ENCODE data around the gene IFIT3. TPM values are rescaled to one million over a fixed set of nuclear protein-coding genes. Genes with fewer than 3 reads are reported as not detected.

The IFIT3 gene
- total RNA-seq, 2 donors from 2014 or later, result 0.42 TPM; not detected in 1

- H3K4me3 Mint-ChIP-seq, result no peak overlapping the region
- no peak for TF ChIP-seq CTCF (conservative IDR thresholded peaks at IDR 0.05)
- no peak overlapping the region for H3K4me3 ChIP-seq (ENCODE audit: low read length)
- no peaks in the 10 kb centered on the region for H3K27me3 Mint-ChIP-seq (ENCODE audit: insufficient read depth)
- H3K27ac Mint-ChIP-seq, result no peak overlapping the region
- H3K4me1 ChIP-seq (ENCODE audit: control insufficient read depth, insufficient read depth, low read length), result peaks cover 12% of the 10 kb centered on the region
- H3K9ac ChIP-seq (ENCODE audit: extremely low read depth, low read length, poor library complexity, severe bottlenecking), result no peak overlapping the region
- no peak overlapping the region for H3K27ac ChIP-seq (ENCODE audit: low read depth, low read length)
- no peaks in the 10 kb centered on the region for H3K36me3 ChIP-seq (ENCODE audit: control insufficient read depth, insufficient read depth, low read length)
- H3K9me3 ChIP-seq (ENCODE audit: control insufficient read depth, low read length), result no peaks in the 10 kb centered on the region
- no peaks in the 10 kb centered on the region for H3K27me3 ChIP-seq (ENCODE audit: control insufficient read depth, insufficient read depth, low read length, poor library complexity, severe bottlenecking)
- DNase-seq, result no peak
- peaks cover 1% of the 10 kb centered on the region for H3K9me3 Mint-ChIP-seq
- no peaks in the 10 kb centered on the region for H3K36me3 Mint-ChIP-seq (ENCODE audit: low read depth)
- H3K4me1 Mint-ChIP-seq, result peaks cover 21% of the 10 kb centered on the region
Measured at GRCh38 chr10:89360157-89360556, 32.4 kb downstream of the IFIT3 start.

- H3K4me3 ChIP-seq (ENCODE audit: low read length), result no peak overlapping the region
- peaks cover 5% of the 10 kb centered on the region for H3K4me1 ChIP-seq (ENCODE audit: control insufficient read depth, insufficient read depth, low read length)
- H3K4me1 Mint-ChIP-seq, result peaks cover 18% of the 10 kb centered on the region
- H3K36me3 Mint-ChIP-seq (ENCODE audit: low read depth), result no peaks in the 10 kb centered on the region
- H3K4me3 Mint-ChIP-seq, result no peak overlapping the region
- H3K36me3 ChIP-seq (ENCODE audit: control insufficient read depth, insufficient read depth, low read length), result no peaks in the 10 kb centered on the region
- H3K9me3 ChIP-seq (ENCODE audit: control insufficient read depth, low read length), result no peaks in the 10 kb centered on the region
- no peak overlapping the region for H3K9ac ChIP-seq (ENCODE audit: extremely low read depth, low read length, poor library complexity, severe bottlenecking)
- no peak overlapping the region for H3K27ac Mint-ChIP-seq
- DNase-seq, result no peak
- no peak overlapping the region for H3K27ac ChIP-seq (ENCODE audit: low read depth, low read length)
- peaks cover 12% of the 10 kb centered on the region for H3K9me3 Mint-ChIP-seq
- H3K27me3 ChIP-seq (ENCODE audit: control insufficient read depth, insufficient read depth, low read length, poor library complexity, severe bottlenecking), result no peaks in the 10 kb centered on the region
- no peaks in the 10 kb centered on the region for H3K27me3 Mint-ChIP-seq (ENCODE audit: insufficient read depth)
- no peak for TF ChIP-seq CTCF (conservative IDR thresholded peaks at IDR 0.05)
Measured at GRCh38 chr10:89362929-89363328, 35.1 kb downstream of the IFIT3 start.

- Histone ChIP-seq H3K27me3 (ENCODE audit: control insufficient read depth, insufficient read depth, low read length, poor library complexity, severe bottlenecking) (no peaks in the 10 kb centered on the region), H3K9ac (ENCODE audit: extremely low read depth, low read length, poor library complexity, severe bottlenecking) (no peak overlapping the region), H3K36me3 (ENCODE audit: control insufficient read depth, insufficient read depth, low read length) (no peaks in the 10 kb centered on the region), H3K9me3 (ENCODE audit: control insufficient read depth, low read length) (no peaks in the 10 kb centered on the region), H3K27ac (ENCODE audit: low read depth, low read length) (no peak overlapping the region), H3K4me3 (ENCODE audit: low read length) (no peak overlapping the region), H3K4me1 (ENCODE audit: control insufficient read depth, insufficient read depth, low read length) (peaks cover 8% of the 10 kb centered on the region)
- H3K27ac Mint-ChIP-seq, result no peak overlapping the region
- H3K4me3 Mint-ChIP-seq, result no peak overlapping the region
- WGBS, 2 experiments (ENCODE audit: insufficient coverage in 1 of 2, insufficient read length in 1 of 2), result 93 to 95% methylated on average over 2 to 3 of the region's 6 CpGs
- no peaks in the 10 kb centered on the region for H3K36me3 Mint-ChIP-seq (ENCODE audit: low read depth)
- peaks cover 22% of the 10 kb centered on the region for H3K4me1 Mint-ChIP-seq
- no peaks in the 10 kb centered on the region for H3K27me3 Mint-ChIP-seq (ENCODE audit: insufficient read depth)
- no peak for TF ChIP-seq CTCF (conservative IDR thresholded peaks at IDR 0.05)
- no peak for DNase-seq
- peaks cover 10% of the 10 kb centered on the region for H3K9me3 Mint-ChIP-seq
Measured at GRCh38 chr10:89363729-89364442, 36.1 kb downstream of the IFIT3 start.
